ENCODE data around the gene SPATA22.
"Not testable (repeated sequence)": the region's sequence is repeated elsewhere in the genome, so short reads cannot be mapped to it uniquely, and the experiment has no call there.

The SPATA22 gene, protein sequence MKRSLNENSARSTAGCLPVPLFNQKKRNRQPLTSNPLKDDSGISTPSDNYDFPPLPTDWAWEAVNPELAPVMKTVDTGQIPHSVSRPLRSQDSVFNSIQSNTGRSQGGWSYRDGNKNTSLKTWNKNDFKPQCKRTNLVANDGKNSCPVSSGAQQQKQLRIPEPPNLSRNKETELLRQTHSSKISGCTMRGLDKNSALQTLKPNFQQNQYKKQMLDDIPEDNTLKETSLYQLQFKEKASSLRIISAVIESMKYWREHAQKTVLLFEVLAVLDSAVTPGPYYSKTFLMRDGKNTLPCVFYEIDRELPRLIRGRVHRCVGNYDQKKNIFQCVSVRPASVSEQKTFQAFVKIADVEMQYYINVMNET

GRCh38 chr17:3471599-3471998 is at the start of gene SPATA22:
Gene SPATA22 (minus strand): TSS chr17:3471819. CDS start chr17:3469325, 2,494 bp downstream.
- no peak for DNase-seq

GRCh38 chr17:3519472-3519871 is 47.9 kb upstream of the SPATA22 start:
- DNase-seq = not testable (repeated sequence)

GRCh38 chr17:3514873-3515272 is 43.3 kb upstream of the SPATA22 start:
- DNase-seq = no peak

DNA sequence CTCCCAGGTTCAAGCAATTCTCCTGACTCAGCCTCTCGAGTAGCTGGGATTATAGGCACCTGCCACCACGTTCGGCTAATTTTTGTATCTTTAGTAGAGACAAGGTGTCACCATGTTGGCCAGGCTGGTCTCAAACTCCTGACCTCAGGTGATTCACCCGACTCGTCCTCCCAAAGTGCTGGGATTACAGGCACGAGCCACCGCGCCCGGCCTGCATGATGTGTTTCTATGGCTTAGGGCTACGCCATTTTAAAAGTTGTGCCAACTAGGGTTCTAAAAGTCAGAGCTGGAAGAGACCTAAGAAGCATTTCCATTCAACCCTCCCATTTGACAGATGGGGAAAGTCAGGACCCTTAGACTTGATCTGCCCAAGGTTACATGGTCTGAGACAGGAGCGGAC is 42.5 kb upstream of the SPATA22 start:
- not testable (repeated sequence) for DNase-seq

GRCh38 chr17:3513305-3514035 is 41.9 kb upstream of the SPATA22 start:
- no peak for DNase-seq

GRCh38 chr17:3512505-3513171 is 41.0 kb upstream of the SPATA22 start:
- no peak for DNase-seq

DNA sequence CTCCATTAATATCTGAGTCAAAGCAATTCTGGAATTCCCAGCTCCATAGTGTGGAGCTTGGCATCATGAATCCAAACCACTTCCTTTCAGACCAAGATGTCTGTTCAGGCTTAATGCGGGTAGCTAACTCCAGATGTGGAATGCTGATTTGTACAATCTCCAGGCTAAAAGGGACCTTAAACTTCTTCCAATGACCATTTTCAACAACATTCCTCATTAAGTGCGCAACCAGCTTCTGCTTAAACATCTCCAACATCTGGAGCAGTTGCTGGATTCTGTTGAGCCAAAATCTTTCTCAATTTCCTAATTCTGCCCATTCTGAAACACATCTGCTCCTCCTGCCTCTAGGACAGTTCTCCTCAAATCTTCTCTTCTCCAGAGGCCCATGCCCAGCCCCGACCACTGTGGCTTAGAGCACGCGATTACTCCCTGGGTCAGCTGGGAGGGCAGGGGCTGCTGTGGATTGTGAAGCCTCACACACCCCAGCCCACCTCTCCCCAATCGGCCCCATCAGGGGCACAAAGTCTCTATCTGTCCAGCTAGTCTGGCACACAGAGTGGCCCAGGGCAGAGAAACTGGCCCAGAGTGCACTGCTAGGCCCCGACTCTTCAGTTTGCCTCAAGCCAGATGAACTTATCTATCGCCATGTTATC is 40.4 kb upstream of the SPATA22 start:
- no peak for DNase-seq

GRCh38 chr17:3510090-3510489 is 38.5 kb upstream of the SPATA22 start:
- DNase-seq = no peak

GRCh38 chr17:3507869-3508268 is 36.2 kb upstream of the SPATA22 start:
- no peak for DNase-seq

- no peak for DNase-seq
Measured at GRCh38 chr17:3507071-3507470, 35.5 kb upstream of the SPATA22 start.

- no peak for DNase-seq
Measured at GRCh38 chr17:3506054-3506453, 34.4 kb upstream of the SPATA22 start.

GRCh38 chr17:3505008-3505407 is 33.4 kb upstream of the SPATA22 start:
- no peak for DNase-seq

DNA sequence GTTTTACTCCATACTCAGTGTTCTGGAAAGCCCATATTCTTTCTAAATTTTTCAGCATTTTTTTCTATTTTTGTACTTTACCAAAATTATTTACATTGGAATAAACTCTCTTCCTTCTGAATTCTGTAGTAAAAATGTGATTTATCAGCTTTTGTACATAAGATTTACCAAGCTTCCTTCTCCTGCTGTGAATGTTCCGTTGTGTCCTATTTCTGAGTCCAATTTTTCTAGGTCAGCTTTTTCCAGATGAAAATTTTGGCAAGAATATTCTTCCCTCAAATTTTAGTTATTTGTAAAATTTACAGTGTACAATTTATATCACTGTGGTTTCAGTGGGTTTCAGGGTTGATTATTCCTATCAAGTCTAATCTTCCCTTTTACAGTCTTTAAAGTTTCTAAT is 31.7 kb upstream of the SPATA22 start:
- no peak for DNase-seq

DNA sequence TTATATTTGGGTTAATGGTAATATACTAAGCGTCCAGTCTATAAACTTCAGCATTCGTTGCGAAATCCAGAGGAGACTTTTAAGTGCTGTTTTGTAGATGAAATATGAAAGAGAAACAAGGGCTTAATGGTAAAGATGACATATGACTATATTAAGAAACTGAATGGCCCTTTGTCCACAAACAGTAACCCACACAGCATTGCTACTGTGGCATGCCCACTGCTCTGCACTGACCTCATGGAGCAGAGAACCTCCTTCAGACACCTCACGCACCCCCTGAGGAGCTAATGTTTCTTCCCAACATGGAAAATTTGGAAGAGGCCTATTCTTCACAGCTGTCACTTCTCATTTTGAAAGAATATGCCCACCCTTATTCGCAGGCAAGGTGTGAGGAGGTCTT is 30.8 kb upstream of the SPATA22 start:
- no peak for DNase-seq

GRCh38 chr17:3501344-3501743 is 29.7 kb upstream of the SPATA22 start:
- no peak for DNase-seq

DNA sequence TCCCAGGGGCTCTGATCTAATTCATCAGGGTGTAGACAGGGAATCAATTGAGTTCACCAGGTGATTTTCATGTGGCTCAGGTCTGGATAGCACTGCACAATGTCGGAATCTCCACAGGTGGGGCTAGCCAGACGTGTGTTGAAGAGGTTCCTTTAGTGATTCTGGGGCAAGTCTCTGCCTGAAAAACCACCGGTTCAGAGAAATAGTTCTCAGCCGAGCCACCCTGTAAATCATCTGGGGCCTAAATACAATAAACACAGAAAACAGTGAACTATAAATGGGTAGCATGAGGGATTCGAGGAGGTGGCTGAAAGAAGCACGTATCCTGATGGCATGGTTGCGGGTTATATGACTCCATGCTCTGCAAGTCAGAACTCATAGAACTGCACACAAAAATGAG is 25.5 kb upstream of the SPATA22 start:
- DNase-seq = no peak

- no peak for DNase-seq
Measured at GRCh38 chr17:3485481-3486068, 14.0 kb upstream of the SPATA22 start.

- DNase-seq = no peak
Measured at GRCh38 chr17:3482852-3483251, 11.2 kb upstream of the SPATA22 start.

GRCh38 chr17:3479988-3480387 is 8.4 kb upstream of the SPATA22 start:
- DNase-seq = no peak

DNA sequence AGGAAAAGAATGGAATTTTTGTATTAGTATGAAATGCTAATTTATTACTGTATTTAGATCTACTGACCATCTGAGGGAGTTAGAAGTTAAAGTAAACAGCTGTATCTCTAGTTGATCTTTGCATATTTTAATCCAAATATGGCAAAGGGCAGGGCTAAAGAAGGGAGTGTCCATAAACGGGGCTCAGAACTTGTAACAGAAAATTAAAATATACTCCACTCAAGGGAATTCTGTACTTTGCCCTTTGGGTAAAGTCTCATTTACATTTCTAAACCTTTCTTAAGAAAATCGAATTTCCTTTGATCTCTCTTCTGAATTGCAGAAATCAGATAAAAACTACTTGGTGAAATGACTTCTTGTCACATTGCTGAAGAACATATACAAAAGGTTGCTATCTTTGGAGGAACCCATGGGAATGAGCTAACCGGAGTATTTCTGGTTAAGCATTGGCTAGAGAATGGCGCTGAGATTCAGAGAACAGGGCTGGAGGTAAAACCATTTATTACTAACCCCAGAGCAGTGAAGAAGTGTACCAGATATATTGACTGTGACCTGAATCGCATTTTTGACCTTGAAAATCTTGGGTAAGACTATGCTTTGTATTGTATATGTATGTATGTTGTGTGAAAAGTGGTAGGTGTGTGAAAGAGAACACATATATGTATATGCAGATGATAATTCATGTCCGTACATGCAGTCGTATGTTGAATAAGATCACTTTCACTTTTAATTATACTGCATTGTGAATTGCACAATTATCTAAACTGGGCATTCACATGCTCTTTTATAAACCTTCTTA is 4.4 kb upstream of the SPATA22 start, which contains the start of gene ASPA:
Gene ASPA (plus strand): TSS at position 186 of the 799 bp plus-strand sequence. CDS start 163 bp downstream, at position 349.
- no peak for DNase-seq

DNA sequence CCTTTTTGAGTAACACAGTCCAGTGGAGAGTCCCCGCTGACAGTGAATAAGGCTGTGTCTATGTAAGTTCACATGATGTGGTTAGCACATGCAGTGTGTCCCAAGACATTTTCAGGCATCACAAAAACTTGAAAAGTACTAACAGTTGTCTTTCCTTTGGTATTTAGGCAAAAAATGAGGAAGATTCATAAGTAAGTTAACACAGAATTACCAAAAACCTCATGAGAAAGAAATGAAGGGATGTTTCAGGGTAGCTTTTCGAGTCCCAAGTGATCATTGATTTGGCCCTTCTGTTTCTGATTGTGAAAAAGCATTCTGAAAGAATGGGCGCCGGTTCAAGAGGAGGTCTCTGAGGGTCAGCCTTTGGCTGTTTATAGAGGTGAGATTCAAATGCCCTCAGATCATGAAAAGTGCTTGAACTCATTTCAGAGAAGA is 3.6 kb upstream of the SPATA22 start:
- no peak for DNase-seq

- no peak for DNase-seq
Measured at GRCh38 chr17:3474212-3474611, 2.6 kb upstream of the SPATA22 start.
